T-helper 2 cell treated with Interferon-gamma antibody and Interleukin-4, amounts not matched to agents 5 μg/mL and 100 μg/mL, for 36 hours (primary cell): ENCODE results near the gene PAPOLB.

ENCODE experiments used
- DNase-seq: peaks from one replicate; pipeline ENCODE4 v3.0.0; 2021; ENCODE audit warnings: low spot score
- H3K27ac Mint-ChIP-seq: one replicate; pipeline ENCODE4 v1.8.0; 2021; ENCODE audit warnings: mild to moderate bottlenecking, mixed read lengths
- H3K27me3 Mint-ChIP-seq: one replicate; pipeline ENCODE4 v1.8.0; 2021; ENCODE audit warnings: low read depth, mixed read lengths
- H3K36me3 Mint-ChIP-seq: one replicate; pipeline ENCODE4 v1.8.0; 2021; ENCODE audit warnings: low read depth, mixed read lengths
- H3K4me1 Mint-ChIP-seq: one replicate; pipeline ENCODE4 v1.8.0; 2021; ENCODE audit warnings: low read depth, mixed read lengths
- H3K4me3 Mint-ChIP-seq: one replicate; pipeline ENCODE4 v1.8.0; 2022; ENCODE audit warnings: mild to moderate bottlenecking, moderate library complexity, mixed read lengths
- H3K9me3 Mint-ChIP-seq: one replicate; pipeline ENCODE4 v1.8.0; 2021; ENCODE audit warnings: mixed read lengths

The PAPOLB gene

DNA sequence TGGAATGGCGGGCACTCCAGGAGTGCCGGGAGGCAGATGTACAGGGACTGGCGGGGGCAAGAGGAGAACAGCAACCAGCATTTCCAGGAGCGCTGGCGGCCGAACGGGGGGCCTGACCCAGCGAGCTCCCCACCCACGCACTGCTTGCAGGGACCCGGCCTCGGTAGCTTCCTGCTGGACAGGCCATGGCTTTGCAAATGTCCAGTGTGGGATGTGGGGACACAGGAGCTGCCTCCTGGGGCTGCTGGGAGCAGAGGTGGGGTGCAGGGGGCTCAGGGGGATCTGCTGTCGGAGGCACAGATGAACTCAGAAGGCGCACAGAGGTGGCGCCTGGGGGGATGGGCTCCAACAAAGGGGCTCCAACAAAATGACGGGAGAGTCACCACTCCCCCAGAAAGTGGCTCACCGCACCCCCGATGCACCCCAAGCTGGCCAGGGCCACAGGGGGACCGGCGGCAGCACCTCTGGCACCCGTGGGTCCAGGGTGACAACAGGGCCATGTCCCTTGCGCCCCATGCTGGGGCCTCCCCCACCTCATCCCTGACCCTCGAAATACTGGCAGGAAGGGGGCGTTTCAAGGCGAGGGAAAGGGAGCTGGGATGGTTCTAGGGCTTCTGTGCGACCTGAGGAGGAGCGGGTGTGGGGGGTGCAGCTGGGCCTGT lies 45.3 kb downstream of the PAPOLB start:
- no peaks in the 10 kb centered on the region for H3K36me3 Mint-ChIP-seq
- H3K9me3 Mint-ChIP-seq: peaks cover 10% of the 10 kb centered on the region
- no peaks in the 10 kb centered on the region for H3K4me1 Mint-ChIP-seq
- H3K27ac Mint-ChIP-seq: no peak overlapping the region
- peaks cover 12% of the 10 kb centered on the region for H3K27me3 Mint-ChIP-seq
- H3K4me3 Mint-ChIP-seq: no peak overlapping the region
- DNase-seq: no peak

DNA sequence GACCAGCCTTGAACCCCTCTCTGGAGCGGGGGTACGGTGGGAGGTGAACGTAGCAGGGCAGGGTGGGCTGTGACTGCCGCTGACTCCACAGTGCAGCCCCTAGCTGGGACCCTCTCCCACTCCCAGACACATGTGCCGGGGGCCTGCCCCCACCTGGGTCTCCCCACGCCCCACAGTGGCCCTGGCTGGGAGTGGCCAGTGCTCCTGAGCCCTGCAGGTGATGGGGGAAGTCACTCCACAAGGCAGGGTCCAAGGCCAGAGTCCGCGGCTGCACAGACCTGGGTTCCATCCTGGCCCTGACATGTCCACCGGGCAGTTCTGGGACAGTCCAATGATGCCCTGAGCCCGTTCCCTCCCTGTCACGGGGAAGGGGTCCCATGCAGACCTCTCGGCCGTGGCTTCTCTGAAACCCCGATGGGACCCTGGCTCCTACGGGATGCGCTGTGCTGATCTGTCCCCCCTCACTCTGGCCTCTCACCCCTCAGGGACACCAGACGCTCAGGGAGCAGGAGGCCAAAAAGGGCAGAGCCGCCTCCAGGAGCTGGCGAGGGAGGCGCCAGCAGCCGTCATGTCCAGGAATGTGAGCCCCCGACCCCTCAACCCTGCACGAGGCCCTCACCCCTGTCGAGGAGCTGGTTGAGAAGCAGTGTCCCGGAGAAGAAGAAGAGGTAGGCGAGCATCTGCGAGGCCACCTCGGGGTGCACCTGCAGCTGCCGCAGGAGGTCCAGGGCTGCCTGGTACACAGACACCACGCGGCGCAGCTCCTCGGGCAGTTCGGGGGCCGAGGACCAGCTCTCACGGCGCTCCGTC lies 46.0 kb downstream of the PAPOLB start:
- Mint-ChIP-seq H3K4me1 (no peaks in the 10 kb centered on the region), H3K4me3 (no peak overlapping the region), H3K27me3 (peaks cover 12% of the 10 kb centered on the region), H3K36me3 (no peaks in the 10 kb centered on the region), H3K27ac (no peak overlapping the region), H3K9me3 (peaks cover 10% of the 10 kb centered on the region)
- DNase-seq: no peak

DNA sequence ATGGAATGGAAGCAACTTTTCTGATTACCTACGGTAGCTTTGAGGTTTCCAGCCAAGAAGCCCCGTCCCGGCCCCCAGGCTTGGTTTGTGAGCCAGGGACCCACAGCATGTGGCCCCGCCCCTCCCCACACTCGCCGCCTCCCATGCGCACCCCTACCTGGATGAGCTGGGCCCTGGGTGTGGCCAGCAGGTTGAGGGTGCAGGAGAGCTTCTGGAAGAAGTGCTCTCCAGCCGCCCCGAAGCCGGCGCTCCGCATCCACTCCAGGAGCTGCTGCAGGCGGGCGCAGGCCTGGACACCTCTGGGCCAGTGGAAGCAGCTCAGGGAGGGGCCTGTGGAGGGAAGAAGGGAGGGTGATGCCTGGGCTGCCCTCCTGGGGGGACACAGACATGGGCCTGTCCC lies 46.7 kb downstream of the PAPOLB start:
- Mint-ChIP-seq H3K27ac (no peak overlapping the region), H3K4me3 (no peak overlapping the region), H3K36me3 (no peaks in the 10 kb centered on the region), H3K9me3 (peaks cover 10% of the 10 kb centered on the region), H3K4me1 (no peaks in the 10 kb centered on the region), H3K27me3 (peaks cover 16% of the 10 kb centered on the region)
- DNase-seq: no peak

DNA sequence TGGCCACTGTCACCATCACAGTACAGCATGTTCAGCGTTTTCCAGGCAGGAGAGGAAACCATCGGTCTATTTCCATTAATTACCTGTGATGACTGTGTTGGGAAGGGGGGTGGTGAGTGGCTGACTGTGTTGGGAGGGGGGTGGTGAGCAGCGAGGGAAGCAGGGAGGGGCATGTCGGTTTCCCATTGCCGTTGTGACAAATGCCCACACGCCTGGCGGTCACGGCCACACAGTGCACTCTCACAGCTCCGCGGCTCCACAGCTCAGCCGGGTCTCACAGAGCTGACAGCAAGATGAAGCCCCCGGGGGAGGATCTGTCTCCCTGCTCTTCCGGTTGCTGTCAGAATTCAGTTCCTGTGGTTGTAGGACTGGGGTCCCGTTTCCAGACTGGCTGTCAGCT lies 47.4 kb downstream of the PAPOLB start:
- H3K4me1 Mint-ChIP-seq: no peaks in the 10 kb centered on the region
- peaks cover 10% of the 10 kb centered on the region for H3K9me3 Mint-ChIP-seq
- peaks cover 18% of the 10 kb centered on the region for H3K27me3 Mint-ChIP-seq
- no peak overlapping the region for H3K4me3 Mint-ChIP-seq
- H3K27ac Mint-ChIP-seq: no peak overlapping the region
- DNase-seq: no peak
- H3K36me3 Mint-ChIP-seq: no peaks in the 10 kb centered on the region

DNA sequence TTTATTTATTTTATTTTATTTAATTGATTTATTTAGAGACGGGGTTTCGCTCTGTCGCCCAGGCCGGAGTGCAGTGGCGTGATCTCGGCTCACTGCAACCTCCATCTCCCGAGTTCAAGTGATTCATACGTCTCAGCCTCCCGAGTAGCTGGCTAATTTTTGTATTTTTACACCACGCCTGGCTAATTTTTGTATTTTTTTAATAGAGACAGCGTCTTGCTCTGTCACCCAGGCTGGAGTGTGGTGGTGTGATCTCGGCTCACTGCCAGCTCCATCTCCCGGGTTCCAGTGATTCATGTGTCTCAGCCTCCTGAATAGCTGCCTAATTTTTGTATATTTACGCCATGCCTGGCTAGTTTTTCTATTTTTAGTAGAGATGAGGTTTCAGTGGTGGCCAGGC lies 52.2 kb downstream of the PAPOLB start:
- Mint-ChIP-seq H3K27me3 (peaks cover 39% of the 10 kb centered on the region), H3K4me1 (no peaks in the 10 kb centered on the region), H3K36me3 (no peaks in the 10 kb centered on the region), H3K27ac (no peak overlapping the region), H3K4me3 (no peak overlapping the region), H3K9me3 (peaks cover 10% of the 10 kb centered on the region)
- DNase-seq: no peak

DNA sequence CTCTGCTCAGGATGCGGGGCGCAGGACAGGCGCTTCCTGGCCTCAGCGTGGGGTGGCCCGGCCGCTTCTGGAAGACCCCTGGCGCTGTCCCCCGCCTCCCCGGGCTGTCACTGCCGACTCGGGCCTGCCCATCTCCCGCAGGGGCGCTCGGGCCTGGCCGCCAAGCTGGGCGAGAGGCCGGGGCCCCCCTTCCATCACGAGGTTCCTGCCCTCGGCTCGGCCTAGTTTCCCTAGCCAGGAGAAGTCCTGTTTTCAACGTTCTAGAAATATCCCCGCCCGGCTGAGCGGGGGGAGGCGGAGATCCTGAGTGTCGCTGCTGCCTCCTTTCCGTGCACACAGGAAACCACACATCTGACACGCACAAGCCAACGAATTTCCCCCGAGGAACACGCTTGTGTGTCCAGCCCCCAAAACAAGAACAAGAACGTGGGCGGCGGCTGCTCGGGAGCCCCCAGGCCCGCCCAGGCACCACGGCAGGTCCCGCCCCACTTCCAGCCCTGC lies 52.7 kb downstream of the PAPOLB start:
- Mint-ChIP-seq H3K36me3 (no peaks in the 10 kb centered on the region), H3K27ac (no peak overlapping the region), H3K27me3 (peaks cover 37% of the 10 kb centered on the region), H3K4me1 (no peaks in the 10 kb centered on the region), H3K4me3 (peak overlapping the region; percentile 61), H3K9me3 (peaks cover 10% of the 10 kb centered on the region)
- DNase-seq: no peak

DNA sequence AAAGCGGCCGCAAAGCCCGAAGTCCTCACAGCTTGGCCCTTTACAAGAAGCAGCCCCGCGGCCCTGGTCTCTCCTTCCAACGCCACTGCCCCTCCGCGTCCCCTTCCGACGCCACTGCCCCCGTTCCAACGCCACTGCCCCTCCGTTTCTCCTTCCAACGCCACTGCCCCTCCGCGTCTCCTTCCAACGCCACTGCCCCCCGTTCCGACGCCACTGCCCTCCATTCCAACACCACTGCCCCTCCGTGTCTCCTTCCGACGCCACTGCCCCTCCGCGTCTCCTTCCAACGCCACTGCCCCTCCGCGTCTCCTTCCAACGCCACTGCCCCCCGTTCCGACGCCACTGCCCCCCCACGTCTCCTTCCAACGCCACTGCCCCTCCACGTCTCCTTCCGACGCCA lies 53.3 kb downstream of the PAPOLB start:
- DNase-seq: no peak
- H3K27me3 Mint-ChIP-seq: peaks cover 33% of the 10 kb centered on the region
- no peak overlapping the region for H3K27ac Mint-ChIP-seq
- H3K9me3 Mint-ChIP-seq: peaks cover 10% of the 10 kb centered on the region
- no peak overlapping the region for H3K4me3 Mint-ChIP-seq
- H3K36me3 Mint-ChIP-seq: no peaks in the 10 kb centered on the region
- H3K4me1 Mint-ChIP-seq: no peaks in the 10 kb centered on the region

DNA sequence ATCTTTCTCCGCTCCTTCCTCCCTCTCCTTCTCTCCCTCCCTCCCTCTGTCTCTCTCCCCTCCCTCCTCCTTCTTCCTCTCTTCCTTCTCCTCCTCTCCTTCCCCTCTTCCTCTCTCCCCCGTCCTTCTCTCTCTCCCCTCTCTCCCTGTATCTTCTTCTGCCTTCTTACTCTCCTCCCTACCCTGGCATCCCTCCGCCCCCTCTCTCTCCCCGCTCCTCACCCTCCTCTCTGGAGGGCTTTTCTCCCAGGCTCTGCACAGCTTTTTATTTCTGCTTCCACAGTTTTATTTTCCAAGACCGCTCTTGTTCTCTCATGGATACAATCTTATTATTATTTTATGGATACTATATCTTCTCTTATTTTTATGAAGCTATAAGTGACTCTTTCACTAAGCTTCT lies 53.8 kb downstream of the PAPOLB start:
- H3K27ac Mint-ChIP-seq: no peak overlapping the region
- no peak overlapping the region for H3K4me3 Mint-ChIP-seq

More for the DNA sequence above, 53.8 kb downstream of the PAPOLB start:
- no peaks in the 10 kb centered on the region for H3K4me1 Mint-ChIP-seq
- H3K36me3 Mint-ChIP-seq: no peaks in the 10 kb centered on the region
- H3K9me3 Mint-ChIP-seq: peaks cover 6% of the 10 kb centered on the region
- DNase-seq: no peak
- H3K27me3 Mint-ChIP-seq: peaks cover 32% of the 10 kb centered on the region
